ENCODE results near the gene GEMIN4.
A peak's percentile ranks its signal among the peaks of the same experiment; 100 is the strongest.
"Not testable (repeated sequence)": the region's sequence is repeated elsewhere in the genome, so short reads cannot be mapped to it uniquely, and the experiment has no call there.

The GEMIN4 gene

GRCh38 chr17:789160-789840 lies 37.2 kb upstream of the GEMIN4 start:
- peak; percentile 81 for DNase-seq (ENCODE audit: low read depth)
- no peak for TF ChIP-seq CTCF (IDR thresholded peaks at IDR 0.05; ENCODE audit: insufficient read depth, low read depth, low read length, missing control alignments)
- H3K4me3 ChIP-seq (ENCODE audit: low read length): peak overlapping the region; percentile 12

GRCh38 chr17:788551-788950 lies 36.5 kb upstream of the GEMIN4 start:
- H3K4me3 ChIP-seq (ENCODE audit: low read length): no peak overlapping the region
- TF ChIP-seq CTCF (IDR thresholded peaks at IDR 0.05; ENCODE audit: insufficient read depth, low read depth, low read length, missing control alignments): no peak
- peak; percentile 27 for DNase-seq (ENCODE audit: low read depth)

GRCh38 chr17:787641-788221 lies 35.7 kb upstream of the GEMIN4 start:
- no peak overlapping the region for H3K4me3 ChIP-seq (ENCODE audit: low read length)
- no peak for TF ChIP-seq CTCF (IDR thresholded peaks at IDR 0.05; ENCODE audit: insufficient read depth, low read depth, low read length, missing control alignments)
- DNase-seq (ENCODE audit: low read depth): no peak

GRCh38 chr17:785901-786300 lies 33.8 kb upstream of the GEMIN4 start:
- H3K4me3 ChIP-seq (ENCODE audit: low read length): not testable (repeated sequence)

GRCh38 chr17:784143-784542 lies 32.1 kb upstream of the GEMIN4 start:
- peak; percentile 44 for DNase-seq (ENCODE audit: low read depth)
- TF ChIP-seq CTCF (IDR thresholded peaks at IDR 0.05; ENCODE audit: insufficient read depth, low read depth, low read length, missing control alignments): no peak
- no peak overlapping the region for H3K4me3 ChIP-seq (ENCODE audit: low read length)

More at GRCh38 chr17:785901-786300, 33.8 kb upstream of the GEMIN4 start:
- not testable (repeated sequence) for DNase-seq (ENCODE audit: low read depth)

GRCh38 chr17:781805-782731 lies 30.0 kb upstream of the GEMIN4 start, which contains the start of the genes GLOD4 and MRM3:
TSS of gene GLOD4 (minus strand) at chr17:782280. CDS start at chr17:782255, 25 bp downstream.
TSS of gene MRM3 (plus strand) at chr17:782353. CDS start at chr17:782379, 26 bp downstream.
- DNase-seq (ENCODE audit: low read depth): peak; percentile 89
- TF ChIP-seq CTCF (IDR thresholded peaks at IDR 0.05; ENCODE audit: insufficient read depth, low read depth, low read length, missing control alignments): no peak
- peak within 1 kb of the TSS; percentile 99 for H3K4me3 ChIP-seq (ENCODE audit: low read length)

GRCh38 chr17:778096-778495 lies 26.0 kb upstream of the GEMIN4 start:
- DNase-seq (ENCODE audit: low read depth): no peak
- no peak for TF ChIP-seq CTCF (IDR thresholded peaks at IDR 0.05; ENCODE audit: insufficient read depth, low read depth, low read length, missing control alignments)
- H3K4me3 ChIP-seq (ENCODE audit: low read length): no peak overlapping the region

Data from epithelial cell of esophagus (primary cell).